GM19328 (cell line): ENCODE measurements around the gene KIF20A.
"Not testable (repeated sequence)": the region's sequence is repeated elsewhere in the genome, so short reads cannot be mapped to it uniquely, and the experiment has no call there.

ENCODE experiments used
- ATAC-seq: cut with Tn5 transposase; IDR thresholded peaks from one replicate; pipeline ENCODE4 v1.9.1; 2021; ENCODE audit warnings: mild to moderate bottlenecking, moderate library complexity; ENCODE audit not compliant: unreplicated experiment

Gene KIF20A

GRCh38 chr5:138178516-138179276, at the start of gene KIF20A, which contains the start of gene BRD8:
Gene KIF20A, plus strand, starts transcription at chr5:138179112. Its CDS starts 569 bp downstream, at chr5:138179681.
Gene BRD8, minus strand, starts transcription at chr5:138178630. Its CDS starts 16 bp downstream, at chr5:138178614.
- peak; percentile 74 for ATAC-seq

- ATAC-seq: no peak
Measured at GRCh38 chr5:138129347-138129746, 49.6 kb upstream of the KIF20A start.

DNA sequence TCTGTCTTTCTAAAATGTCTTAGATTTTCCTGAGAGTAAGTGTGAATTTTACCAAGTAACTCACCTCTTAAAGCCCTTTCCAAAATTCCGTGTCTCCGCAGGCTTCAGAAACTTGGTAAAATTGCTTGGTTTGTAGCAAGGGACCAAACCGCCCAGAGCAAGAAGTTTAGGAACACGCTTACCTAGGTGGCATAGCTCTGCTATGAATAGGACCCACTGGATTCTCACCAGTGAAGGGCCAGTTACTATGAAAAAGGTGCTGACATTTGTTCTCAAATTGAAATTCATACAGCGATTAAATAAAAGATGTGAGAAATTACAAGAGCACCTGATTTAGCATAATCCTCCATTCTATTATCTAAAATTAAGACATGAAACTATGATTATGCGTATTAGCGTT, 46.4 kb upstream of the KIF20A start:
- ATAC-seq: no peak

DNA sequence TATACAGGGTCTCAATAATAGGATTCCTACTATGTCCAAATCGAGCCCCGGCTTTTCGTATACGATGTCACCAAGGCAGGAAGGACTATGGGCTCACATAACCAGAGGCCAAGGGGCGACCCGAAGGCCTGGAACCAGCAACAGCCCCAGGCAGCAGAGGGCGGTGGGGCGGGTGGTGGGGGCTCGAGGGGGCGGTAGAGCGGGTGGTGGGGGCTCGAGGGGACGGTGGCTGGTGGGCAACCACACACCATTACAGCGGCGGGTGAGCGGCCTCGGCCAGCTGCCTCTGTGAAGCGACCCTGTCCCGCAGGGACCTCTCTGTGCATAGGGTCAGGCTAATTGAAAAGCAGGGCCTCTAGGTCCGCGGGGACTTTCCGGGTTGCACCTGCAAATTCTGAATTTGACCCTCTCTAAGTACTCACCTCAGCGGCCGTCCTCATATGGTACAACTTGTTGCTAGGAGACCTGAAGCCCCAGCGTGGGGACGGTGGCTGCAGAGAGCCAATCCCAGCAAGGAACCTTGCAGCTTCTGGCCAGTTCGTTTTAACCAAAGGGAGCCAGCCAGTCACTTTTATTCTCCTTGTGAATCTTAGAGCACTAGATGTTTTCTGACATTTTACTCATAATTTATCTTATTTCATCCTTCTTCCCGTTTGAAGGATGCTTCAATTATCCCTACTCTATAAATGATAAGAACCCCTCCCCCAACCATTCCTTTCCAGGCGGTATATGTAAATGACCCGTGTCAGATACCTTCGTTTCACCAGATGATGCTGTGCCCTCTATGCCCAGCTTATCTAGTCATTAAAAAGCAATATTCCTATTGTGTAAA, 39.7 kb upstream of the KIF20A start, which contains the start of gene NME5:
TSS of gene NME5 (minus strand) at position 480 of the 832 bp plus-strand sequence. CDS start 648 bp downstream, outside the sequence.
- no peak for ATAC-seq

DNA sequence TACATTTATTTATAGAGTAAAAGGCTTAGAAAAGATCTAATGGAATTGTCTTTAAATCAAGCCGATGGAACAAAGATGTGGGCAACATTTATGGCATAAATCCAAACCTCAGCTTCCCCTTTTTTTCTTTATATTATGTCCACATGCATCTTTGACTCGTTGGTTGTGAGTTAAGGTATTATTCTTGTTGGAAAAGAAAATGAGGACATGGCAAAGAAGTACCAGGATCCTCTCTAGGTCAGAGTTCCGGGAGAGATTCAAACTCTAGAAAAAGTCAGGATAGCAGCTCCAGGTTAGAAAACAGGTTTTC, 39.2 kb upstream of the KIF20A start:
- ATAC-seq: no peak

DNA sequence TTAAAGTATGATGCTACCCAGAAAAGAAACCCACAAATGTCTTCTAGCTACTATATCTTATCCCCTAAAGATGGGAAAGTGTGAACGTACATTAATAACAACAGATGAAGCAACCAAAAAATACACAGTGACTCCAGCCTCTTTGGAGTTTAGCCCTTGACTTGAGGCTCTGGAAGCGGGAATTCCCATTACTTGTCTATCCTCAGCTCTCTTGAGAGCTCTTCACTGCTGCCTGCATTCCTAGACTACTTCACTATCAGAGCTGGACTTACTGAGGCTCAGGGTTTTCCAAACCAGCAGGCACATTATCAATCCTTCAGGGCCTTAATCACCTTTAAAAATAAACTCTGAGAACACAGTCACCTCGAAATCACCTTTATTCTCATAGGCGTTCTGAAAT, 38.6 kb upstream of the KIF20A start:
- ATAC-seq: no peak

DNA sequence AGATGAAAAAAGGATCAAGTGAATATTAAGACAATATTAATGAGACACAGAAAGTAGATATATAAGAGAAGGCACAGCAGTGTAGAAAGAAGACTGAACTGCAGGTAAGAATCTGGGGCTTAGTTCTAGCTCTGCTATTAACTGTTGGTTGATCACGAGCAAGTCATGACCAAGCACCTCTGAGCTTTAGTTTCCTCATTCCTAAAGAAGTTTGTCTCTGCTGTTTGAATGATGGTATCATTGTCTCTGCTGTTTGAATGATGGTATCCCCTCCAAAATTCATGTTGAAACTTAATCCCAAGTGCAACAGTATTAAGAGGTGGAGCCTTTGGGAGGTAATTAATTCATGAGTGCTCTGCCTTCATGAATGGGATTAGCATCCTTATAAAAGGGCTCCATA, 37.2 kb upstream of the KIF20A start:
- no peak for ATAC-seq

DNA sequence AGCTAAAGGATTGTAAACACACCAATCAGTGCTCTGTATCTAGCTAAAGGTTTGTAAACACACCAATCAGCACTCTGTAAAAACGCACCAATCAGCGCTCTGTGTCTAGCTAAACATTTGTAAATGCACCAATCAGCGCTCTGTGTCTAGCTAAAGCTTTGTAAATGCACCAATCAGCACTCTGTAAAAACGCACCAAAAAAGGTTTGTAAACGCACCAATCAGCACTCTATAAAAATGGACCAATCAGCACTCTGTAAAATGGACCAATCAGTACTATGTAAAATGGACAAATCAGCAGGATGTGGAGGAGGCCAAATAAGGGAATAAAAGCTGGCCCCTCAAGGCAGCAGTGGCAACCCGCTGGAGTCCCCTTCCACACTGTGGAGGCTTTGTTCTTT, 35.3 kb upstream of the KIF20A start:
- not testable (repeated sequence) for ATAC-seq

DNA sequence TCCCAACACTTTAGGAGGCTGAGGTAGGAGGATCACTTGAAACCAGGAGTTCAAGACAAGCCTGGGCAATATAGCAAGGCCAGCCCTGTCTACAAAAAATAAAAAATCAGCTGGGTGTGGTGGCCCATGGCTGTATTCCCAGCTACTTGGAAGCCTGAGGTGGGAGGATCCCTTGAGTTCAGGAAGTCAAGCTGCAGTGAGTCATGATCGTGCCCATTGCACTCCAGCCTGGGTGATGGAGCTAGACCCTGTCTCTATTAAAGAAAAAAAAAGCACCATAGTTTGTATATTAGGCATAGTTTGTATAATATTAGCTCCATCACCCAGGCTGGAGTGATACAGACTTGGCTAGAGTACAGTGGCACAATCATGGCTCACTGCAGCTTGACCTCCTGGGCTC, 30.1 kb upstream of the KIF20A start:
- no peak for ATAC-seq

GRCh38 chr5:138149530-138149929, 29.4 kb upstream of the KIF20A start:
- no peak for ATAC-seq

GRCh38 chr5:138155977-138156376, 22.9 kb upstream of the KIF20A start:
- ATAC-seq: not testable (repeated sequence)

- ATAC-seq: no peak
Measured at GRCh38 chr5:138157626-138158025, 21.3 kb upstream of the KIF20A start.

- no peak for ATAC-seq
Measured at GRCh38 chr5:138159666-138160065, 19.2 kb upstream of the KIF20A start.

GRCh38 chr5:138160706-138161105, 18.2 kb upstream of the KIF20A start:
- ATAC-seq: no peak

- no peak for ATAC-seq
Measured at GRCh38 chr5:138163721-138164120, 15.2 kb upstream of the KIF20A start.

DNA sequence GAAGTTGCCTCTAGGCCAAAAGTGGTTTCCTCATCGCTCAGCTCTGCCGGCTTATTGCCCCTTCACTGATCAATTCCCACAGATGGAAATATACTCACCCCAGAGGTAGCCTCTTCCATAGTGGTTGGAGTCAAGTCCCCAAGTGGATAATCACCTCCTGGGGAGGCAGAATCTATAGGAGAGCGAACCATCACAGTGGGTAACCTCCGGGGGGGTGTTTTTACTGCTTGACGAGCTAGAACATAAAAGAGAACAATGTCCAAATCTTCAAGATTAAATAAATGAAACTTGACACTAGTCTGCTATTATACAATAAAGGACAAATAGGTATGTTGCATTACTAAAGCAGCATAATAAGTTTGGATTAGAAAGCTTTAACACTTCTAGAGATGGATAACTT, 9.8 kb upstream of the KIF20A start:
- ATAC-seq: no peak

- no peak for ATAC-seq
Measured at GRCh38 chr5:138170299-138170698, 8.6 kb upstream of the KIF20A start.

- ATAC-seq: no peak
Measured at GRCh38 chr5:138177941-138178515, 884 bp upstream of the KIF20A start.

DNA sequence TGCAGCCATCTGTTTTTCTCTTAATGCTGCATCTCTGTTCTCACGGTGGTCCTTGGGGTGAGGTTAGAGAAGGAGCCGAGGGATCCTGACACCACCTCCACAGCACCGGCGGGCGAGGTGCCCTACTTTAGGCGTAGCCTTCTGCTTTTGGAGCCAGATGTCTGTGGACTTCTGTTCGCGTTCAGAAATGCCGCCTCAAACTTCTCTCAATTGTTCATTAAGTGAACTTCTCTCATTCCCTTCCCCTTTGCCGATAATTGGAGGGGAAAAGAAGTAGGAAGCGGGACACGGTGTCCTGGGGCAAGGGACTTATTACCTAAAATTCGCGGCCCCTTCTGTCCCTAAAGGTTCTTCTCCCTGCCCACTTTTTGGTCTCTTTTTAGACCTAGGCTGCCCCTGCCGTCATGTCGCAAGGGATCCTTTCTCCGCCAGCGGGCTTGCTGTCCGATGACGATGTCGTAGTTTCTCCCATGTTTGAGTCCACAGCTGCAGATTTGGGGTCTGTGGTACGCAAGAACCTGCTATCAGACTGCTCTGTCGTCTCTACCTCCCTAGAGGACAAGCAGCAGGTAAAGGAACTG, 455 bp downstream of the KIF20A start:
- no peak for ATAC-seq

- no peak for ATAC-seq
Measured at GRCh38 chr5:138180183-138180782, 1.4 kb downstream of the KIF20A start.

GRCh38 chr5:138180841-138181240, 1.9 kb downstream of the KIF20A start:
- ATAC-seq: no peak
